Lung (tissue), 12 donors: ENCODE data around the gene SEMG1. TPM values are rescaled to one million over a fixed set of nuclear protein-coding genes. Genes with fewer than 3 reads are reported as not detected.

ENCODE experiments used
- ATAC-seq: fragments of 200-7000 bp; cut with Tn5 transposase; one replicate; pipeline ENCODE4 v1.9.1; 2020; ENCODE audit warnings: moderate number of reproducible peaks; ENCODE audit not compliant: insufficient read depth, low FRiP score
- DNase-seq, 3 donors: peaks; one replicate each; pipeline ENCODE4 v3.0.0-alpha.2; 2013 to 2017
- H3K27ac ChIP-seq, 2 donors: one replicate each; pipeline ENCODE4 v1.5.1; 2013; ENCODE audit warnings: mild to moderate bottlenecking in 2 of 2, moderate library complexity in 2 of 2, control low read depth in 1 of 2, inconsistent platforms in 1 of 2, low read depth in 1 of 2, low read length in 1 of 2
- H3K27me3 ChIP-seq, 3 donors: one replicate each; pipeline ENCODE4 v1.5.1; 2013; ENCODE audit warnings: low read length in 2 of 3; ENCODE audit not compliant: control insufficient read depth in 3 of 3, insufficient read depth in 3 of 3
- H3K36me3 ChIP-seq, 4 donors: one replicate each; pipeline ENCODE4 v1.5.1; 2013; ENCODE audit warnings: low read length in 4 of 4, mild to moderate bottlenecking in 1 of 4, moderate library complexity in 1 of 4; ENCODE audit not compliant: control insufficient read depth in 4 of 4, insufficient read depth in 4 of 4
- H3K4me1 ChIP-seq, 5 donors: one replicate each; pipeline ENCODE4 v1.5.1; 2013; ENCODE audit warnings: low read length in 5 of 5, mild to moderate bottlenecking in 2 of 5, moderate library complexity in 1 of 5; ENCODE audit not compliant: control insufficient read depth in 5 of 5, insufficient read depth in 5 of 5
- H3K4me3 ChIP-seq: one replicate; pipeline ENCODE4 v1.5.1; 2013; ENCODE audit warnings: mild to moderate bottlenecking, control low read depth, moderate library complexity
- H3K9ac ChIP-seq, 2 donors: one replicate each; pipeline ENCODE4 v1.5.1; 2013; ENCODE audit warnings: low read length in 2 of 2, control low read depth in 1 of 2; ENCODE audit not compliant: insufficient read depth in 1 of 2
- H3K9me3 ChIP-seq, 4 donors: one replicate each; pipeline ENCODE4 v1.5.1; 2013; ENCODE audit warnings: low read length in 3 of 4, mild to moderate bottlenecking in 1 of 4, moderate library complexity in 1 of 4; ENCODE audit not compliant: control insufficient read depth in 4 of 4, insufficient read depth in 3 of 4
- CTCF ChIP-seq: IDR thresholded peaks from 2 replicates; pipeline ENCODE4 v1.5.1; 2012; ENCODE audit warnings: mild to moderate bottlenecking; ENCODE audit errors: control extremely low read depth, extremely low read depth
- WGBS, 2 donors: extraction: QIAGEN DNeasy Blood & Tissue Kit; methylation state at CpG; one replicate each; pipeline ENCODE4 v1.1.7; 2013; 5-methylcytosine and 5-hydroxymethylcytosine counted together
- polyA plus RNA-seq, 2 donors: library from polyadenylated mRNA; stranded (reverse); fragments of 200-250 nt; gene quantifications; one replicate each; pipeline ENCODE4 v1.2.1, GENCODE V29; 2013
- total RNA-seq, 2 donors: library from RNA; depleted of rRNA in 1 of 2; stranded (reverse); fragments of >200 nt in 1 of 2; gene quantifications; one replicate each; pipeline ENCODE4 v1.2.1, GENCODE V29; 2014 to 2021
- donor health status: control.
- donor health status: control.
- donor health status: Bipolar disorder and iron deficiency.
- donor health status: healthy.
- donor health status: DM: yes; HTN: yes; CAD: no.

SEMG1 gene
- total and polyA plus RNA-seq, 4 donors, result 0.14 TPM; not detected in 3

- TF ChIP-seq CTCF, result no peak
- Histone ChIP-seq H3K27me3 (no peaks in the 10 kb centered on the region), H3K9me3 (no peaks in the 10 kb centered on the region), H3K9ac (no peak overlapping the region), H3K36me3 (no peaks in the 10 kb centered on the region), H3K4me1 (no peaks in the 10 kb centered on the region), H3K27ac (no peak overlapping the region), H3K4me3 (no peak overlapping the region)
- WGBS, 2 donors, result 93% methylated on average over 2 of the region's 2 CpGs
- ATAC-seq (no peak), DNase-seq (no peak)
Observed at GRCh38 chr20:45193331-45193730, 13.5 kb upstream of the SEMG1 start.

- 98 to 100% methylated on average over 1 of the region's 1 CpG for WGBS, 2 donors
- TF ChIP-seq CTCF, result no peak
- Histone ChIP-seq H3K9ac (no peak overlapping the region), H3K27me3 (no peaks in the 10 kb centered on the region), H3K27ac (no peak overlapping the region), H3K4me1 (no peaks in the 10 kb centered on the region), H3K36me3 (no peaks in the 10 kb centered on the region), H3K9me3 (no peaks in the 10 kb centered on the region), H3K4me3 (no peak overlapping the region)
- DNase-seq (no peak), ATAC-seq (no peak)
Observed at GRCh38 chr20:45209924-45210323, 3.1 kb downstream of the SEMG1 start.

- H3K9ac ChIP-seq, result no peak overlapping the region
- ATAC-seq, result no peak
- H3K36me3 ChIP-seq, result no peaks in the 10 kb centered on the region
- no peaks in the 10 kb centered on the region for H3K4me1 ChIP-seq
- H3K27me3 ChIP-seq, result no peaks in the 10 kb centered on the region
- TF ChIP-seq CTCF, result no peak
- no peak overlapping the region for H3K4me3 ChIP-seq
- no peak for DNase-seq
- no peak overlapping the region for H3K27ac ChIP-seq
- H3K9me3 ChIP-seq, result no peaks in the 10 kb centered on the region
Observed at GRCh38 chr20:45211569-45212474, 5.0 kb downstream of the SEMG1 start.

- no peak for TF ChIP-seq CTCF
- no peak overlapping the region for H3K27ac ChIP-seq
- no peaks in the 10 kb centered on the region for H3K4me1 ChIP-seq
- DNase-seq (no peak), ATAC-seq (no peak)
- H3K9ac ChIP-seq, result no peak overlapping the region
- no peaks in the 10 kb centered on the region for H3K9me3 ChIP-seq
- WGBS, 2 donors, result 93 to 96% methylated on average over 3 of the region's 3 CpGs
- no peaks in the 10 kb centered on the region for H3K36me3 ChIP-seq
- H3K27me3 ChIP-seq, result no peaks in the 10 kb centered on the region
- H3K4me3 ChIP-seq, result no peak overlapping the region
Observed at GRCh38 chr20:45212836-45213235, 6.0 kb downstream of the SEMG1 start.
